PFSK-1 (cell line): Measurements from ENCODE around the gene RABGAP1.

Experiments used
- FOXP2 ChIP-seq: optimal IDR thresholded peaks from 2 replicates; pipeline ENCODE3; 2011; ENCODE audit warnings: borderline replicate concordance, control low read depth, inconsistent platforms; ENCODE audit not compliant: insufficient read depth; ENCODE audit errors: extremely low read length, extremely low read depth
- POLR2AphosphoS5 ChIP-seq: IDR thresholded peaks from 2 replicates; pipeline ENCODE4 v1.6.1; 2012; ENCODE audit warnings: low read depth, mild to moderate bottlenecking, control low read depth, low read length, moderate library complexity
- REST ChIP-seq, 2 experiments: IDR thresholded peaks; 2 replicates each; pipeline versions ENCODE4 v1.6.1 to v1.8.0; 2011 to 2012; ENCODE audit warnings: low read depth in 2 of 2, low read length in 2 of 2, control low read depth in 1 of 2, inconsistent platforms in 1 of 2, mild to moderate bottlenecking in 1 of 2, moderate library complexity in 1 of 2; ENCODE audit not compliant: insufficient read depth in 1 of 2
- SIN3A ChIP-seq: IDR thresholded peaks from 2 replicates; pipeline ENCODE4 v1.6.1; 2012; ENCODE audit warnings: mild to moderate bottlenecking, low read length, moderate library complexity, borderline replicate concordance; ENCODE audit not compliant: insufficient read depth
- TAF1 ChIP-seq: IDR thresholded peaks from 2 replicates; pipeline ENCODE4 v1.6.1; 2012; ENCODE audit warnings: low read length, control low read depth, borderline replicate concordance; ENCODE audit not compliant: insufficient read depth

Gene RABGAP1

GRCh38 chr9:123041489-123041888 lies 100.7 kb downstream of the RABGAP1 start:
- no peak for TF ChIP-seq FOXP2
- TF ChIP-seq POLR2AphosphoS5: no peak
- no peak for TF ChIP-seq REST (IDR thresholded peaks at IDR 0.05; ENCODE audit: insufficient read depth in 1 of 2, low read depth in 2 of 2, low read length in 2 of 2)
- no peak for TF ChIP-seq SIN3A
- no peak for TF ChIP-seq TAF1

- TF ChIP-seq POLR2AphosphoS5 (no peak), REST (IDR thresholded peaks at IDR 0.05; ENCODE audit: insufficient read depth in 1 of 2, low read depth in 2 of 2, low read length in 2 of 2) (no peak), SIN3A (no peak), FOXP2 (no peak), TAF1 (no peak)
Measured at GRCh38 chr9:123043081-123043939, 102.5 kb downstream of the RABGAP1 start.

GRCh38 chr9:123044586-123044985 lies 103.8 kb downstream of the RABGAP1 start:
- TF ChIP-seq POLR2AphosphoS5 (no peak), REST (IDR thresholded peaks at IDR 0.05; ENCODE audit: insufficient read depth in 1 of 2, low read depth in 2 of 2, low read length in 2 of 2) (no peak)

GRCh38 chr9:123046406-123047195 lies 105.8 kb downstream of the RABGAP1 start:
- no peak for TF ChIP-seq FOXP2
- no peak for TF ChIP-seq TAF1
- no peak for TF ChIP-seq POLR2AphosphoS5
- no peak for TF ChIP-seq REST (IDR thresholded peaks at IDR 0.05; ENCODE audit: insufficient read depth in 1 of 2, low read depth in 2 of 2, low read length in 2 of 2)
- TF ChIP-seq SIN3A: no peak
